ENCODE results near the gene HIBADH.
"Not testable (repeated sequence)": the region's sequence is repeated elsewhere in the genome, so short reads cannot be mapped to it uniquely, and the experiment has no call there.

Gene HIBADH

GRCh38 chr7:27689150-27689549 lies 26.5 kb upstream of the HIBADH start:
- Histone ChIP-seq H3K4me1 (ENCODE audit: insufficient read depth, low read length) (peaks cover 6% of the 10 kb centered on the region; the same call in 1 of the 2 replicates), H3K9me3 (ENCODE audit: control insufficient read depth, insufficient read depth, low read length) (no peaks in the 10 kb centered on the region), H3K36me3 (ENCODE audit: insufficient read depth, low read length) (no peaks in the 10 kb centered on the region), H3K9ac (ENCODE audit: low read depth, low read length) (no peak overlapping the region)

GRCh38 chr7:27688646-27689045 lies 26.0 kb upstream of the HIBADH start:
- Histone ChIP-seq H3K4me1 (ENCODE audit: insufficient read depth, low read length) (peaks cover 6% of the 10 kb centered on the region; the same call in 1 of the 2 replicates), H3K9ac (ENCODE audit: low read depth, low read length) (no peak overlapping the region)

DNA sequence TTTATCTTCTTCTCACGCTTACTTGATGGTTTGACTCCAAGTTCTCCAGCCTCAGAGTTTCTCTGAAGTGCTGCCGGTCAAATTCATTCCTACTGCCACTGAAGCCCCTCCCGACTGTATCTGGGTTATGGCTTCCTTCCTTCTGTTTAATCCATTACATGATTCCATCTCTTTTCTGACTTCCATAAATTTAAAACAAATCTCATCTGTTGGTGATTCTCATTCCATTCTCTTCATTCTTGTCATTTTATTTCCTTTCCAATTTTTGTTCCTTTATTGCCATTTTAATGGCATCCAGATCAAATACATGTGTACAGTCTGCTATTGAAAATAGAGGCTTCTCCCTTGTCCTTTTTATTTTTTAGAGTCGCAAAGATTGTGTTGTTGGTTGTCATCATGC lies 25.4 kb upstream of the HIBADH start:
- no peaks in the 10 kb centered on the region for H3K9me3 ChIP-seq (ENCODE audit: control insufficient read depth, insufficient read depth, low read length)
- H3K9ac ChIP-seq (ENCODE audit: low read depth, low read length) = no peak overlapping the region
- H3K36me3 ChIP-seq (ENCODE audit: insufficient read depth, low read length) = no peaks in the 10 kb centered on the region
- peaks cover 6% of the 10 kb centered on the region; the same call in 1 of the 2 replicates for H3K4me1 ChIP-seq (ENCODE audit: insufficient read depth, low read length)

More at GRCh38 chr7:27688646-27689045, 26.0 kb upstream of the HIBADH start:
- Histone ChIP-seq H3K9me3 (ENCODE audit: control insufficient read depth, insufficient read depth, low read length) (no peaks in the 10 kb centered on the region), H3K36me3 (ENCODE audit: insufficient read depth, low read length) (no peaks in the 10 kb centered on the region)

GRCh38 chr7:27686315-27686714 lies 23.6 kb upstream of the HIBADH start:
- Histone ChIP-seq H3K9ac (ENCODE audit: low read depth, low read length) (no peak overlapping the region), H3K4me1 (ENCODE audit: insufficient read depth, low read length) (peaks cover 6% of the 10 kb centered on the region; the same call in 1 of the 2 replicates), H3K9me3 (ENCODE audit: control insufficient read depth, insufficient read depth, low read length) (no peaks in the 10 kb centered on the region), H3K36me3 (ENCODE audit: insufficient read depth, low read length) (no peaks in the 10 kb centered on the region)

DNA sequence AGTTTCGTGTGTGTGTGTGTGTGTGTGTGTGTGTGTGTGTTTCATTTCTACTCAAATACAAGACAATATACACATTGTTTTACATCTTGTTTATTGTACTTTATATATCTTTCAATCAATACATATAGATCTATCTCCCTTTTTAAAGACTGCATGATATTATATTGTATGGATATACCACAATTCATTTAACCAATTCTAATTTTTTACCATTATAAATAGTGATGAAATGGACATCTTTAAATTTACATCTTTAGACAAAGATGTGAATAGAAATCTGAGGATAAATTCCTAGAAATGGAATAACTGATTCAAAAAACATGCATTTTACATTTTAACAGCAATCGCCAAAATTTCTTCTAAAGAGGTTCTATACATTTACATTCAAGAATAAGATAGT lies 23.2 kb upstream of the HIBADH start:
- peaks cover 6% of the 10 kb centered on the region; the same call in 1 of the 2 replicates for H3K4me1 ChIP-seq (ENCODE audit: insufficient read depth, low read length)
- no peaks in the 10 kb centered on the region for H3K36me3 ChIP-seq (ENCODE audit: insufficient read depth, low read length)
- no peaks in the 10 kb centered on the region for H3K9me3 ChIP-seq (ENCODE audit: control insufficient read depth, insufficient read depth, low read length)
- no peak overlapping the region for H3K9ac ChIP-seq (ENCODE audit: low read depth, low read length)

GRCh38 chr7:27685209-27685608 lies 22.5 kb upstream of the HIBADH start:
- H3K4me1 ChIP-seq (ENCODE audit: insufficient read depth, low read length) = peaks cover 6% of the 10 kb centered on the region; the same call in 1 of the 2 replicates
- H3K9me3 ChIP-seq (ENCODE audit: control insufficient read depth, insufficient read depth, low read length) = no peaks in the 10 kb centered on the region
- H3K36me3 ChIP-seq (ENCODE audit: insufficient read depth, low read length) = no peaks in the 10 kb centered on the region
- H3K9ac ChIP-seq (ENCODE audit: low read depth, low read length) = no peak overlapping the region

DNA sequence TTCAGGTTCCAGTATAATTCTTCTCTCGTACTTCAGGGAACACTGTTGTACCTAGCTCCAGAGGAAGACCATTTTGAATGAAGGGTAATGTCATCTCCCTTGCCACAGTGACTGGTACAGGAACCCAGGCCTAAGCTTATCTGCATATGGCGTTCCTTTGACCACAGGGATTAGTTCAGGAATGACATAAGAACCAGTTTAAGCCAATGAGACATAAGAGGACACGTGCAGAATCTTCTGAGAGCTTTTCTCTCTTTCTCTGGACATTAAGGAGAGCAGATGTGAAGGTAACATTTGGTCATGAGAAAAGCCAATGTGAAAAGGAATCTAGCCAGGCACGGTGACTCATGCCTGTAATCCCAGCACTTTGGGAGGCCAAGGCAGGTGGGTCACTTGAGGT lies 21.8 kb upstream of the HIBADH start:
- Histone ChIP-seq H3K9me3 (ENCODE audit: control insufficient read depth, insufficient read depth, low read length) (no peaks in the 10 kb centered on the region), H3K9ac (ENCODE audit: low read depth, low read length) (no peak overlapping the region), H3K4me1 (ENCODE audit: insufficient read depth, low read length) (no peaks in the 10 kb centered on the region), H3K36me3 (ENCODE audit: insufficient read depth, low read length) (no peaks in the 10 kb centered on the region)

- H3K4me1 ChIP-seq (ENCODE audit: insufficient read depth, low read length) = peaks cover 13% of the 10 kb centered on the region; the same call in 1 of the 2 replicates
- no peak overlapping the region for H3K9ac ChIP-seq (ENCODE audit: low read depth, low read length)
- H3K36me3 ChIP-seq (ENCODE audit: insufficient read depth, low read length) = no peaks in the 10 kb centered on the region
- H3K9me3 ChIP-seq (ENCODE audit: control insufficient read depth, insufficient read depth, low read length) = no peaks in the 10 kb centered on the region
Measured at GRCh38 chr7:27680610-27681009, 17.9 kb upstream of the HIBADH start.

DNA sequence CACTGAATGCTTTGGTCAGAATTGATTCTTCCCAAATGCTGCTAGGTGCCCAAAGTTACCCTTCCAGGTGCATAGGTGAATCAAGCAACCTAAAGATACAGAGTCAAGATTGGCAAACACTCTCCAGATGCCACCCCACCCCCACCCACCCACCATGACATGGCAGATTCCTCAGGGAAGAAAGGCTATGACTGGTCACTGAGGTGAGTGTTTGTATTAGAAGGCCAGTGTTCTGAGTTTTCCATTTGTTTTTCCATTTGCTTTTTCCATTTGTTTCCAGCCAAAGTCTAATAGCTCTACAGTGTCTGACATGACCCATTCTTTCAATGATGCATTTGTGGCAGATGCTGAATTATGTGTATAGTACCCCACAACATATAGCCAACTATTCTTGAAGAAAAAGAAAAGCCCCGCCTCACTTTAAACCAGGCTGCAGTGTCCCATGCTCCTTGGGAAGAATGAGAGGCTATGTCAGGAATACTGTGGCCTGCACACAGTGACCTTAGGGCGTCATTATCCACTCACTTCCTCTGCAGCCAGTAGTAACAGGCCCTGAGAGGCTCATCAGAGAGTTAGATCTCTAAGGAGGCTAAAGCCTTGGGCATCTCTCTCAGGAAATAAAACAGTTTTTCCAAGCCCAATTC lies 16.1 kb upstream of the HIBADH start:
- Histone ChIP-seq H3K36me3 (ENCODE audit: insufficient read depth, low read length) (no peaks in the 10 kb centered on the region), H3K9ac (ENCODE audit: low read depth, low read length) (no peak overlapping the region), H3K4me1 (ENCODE audit: insufficient read depth, low read length) (peaks cover 13% of the 10 kb centered on the region; the same call in 1 of the 2 replicates), H3K9me3 (ENCODE audit: control insufficient read depth, insufficient read depth, low read length) (no peaks in the 10 kb centered on the region)

GRCh38 chr7:27677912-27678612 lies 15.4 kb upstream of the HIBADH start:
- no peaks in the 10 kb centered on the region for H3K9me3 ChIP-seq (ENCODE audit: control insufficient read depth, insufficient read depth, low read length)
- H3K36me3 ChIP-seq (ENCODE audit: insufficient read depth, low read length) = no peaks in the 10 kb centered on the region
- H3K9ac ChIP-seq (ENCODE audit: low read depth, low read length) = no peak overlapping the region
- peaks cover 13% of the 10 kb centered on the region; the same call in 1 of the 2 replicates for H3K4me1 ChIP-seq (ENCODE audit: insufficient read depth, low read length)

DNA sequence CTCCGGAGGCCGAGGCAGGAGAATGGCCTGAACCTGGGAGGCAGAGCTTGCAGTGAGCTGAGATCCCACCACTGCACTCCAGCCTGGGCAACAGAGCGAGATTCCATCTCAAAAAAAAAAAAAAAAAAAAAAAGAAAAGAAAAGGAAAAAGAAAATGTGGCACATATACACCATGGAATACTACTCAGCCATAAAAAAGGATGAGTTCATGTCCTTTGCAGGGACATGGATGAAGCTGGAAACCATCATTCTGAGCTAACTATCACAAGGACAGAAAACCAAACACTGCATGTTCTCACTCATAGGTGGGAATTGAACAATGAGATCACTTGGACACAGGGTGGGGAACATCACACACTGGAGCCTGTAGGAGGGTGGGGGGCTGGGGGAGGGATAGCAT lies 11.4 kb upstream of the HIBADH start:
- not testable (repeated sequence) for H3K36me3 ChIP-seq (ENCODE audit: insufficient read depth, low read length); H3K9ac ChIP-seq (ENCODE audit: low read depth, low read length); H3K9me3 ChIP-seq (ENCODE audit: control insufficient read depth, insufficient read depth, low read length)
- peaks cover 13% of the 10 kb centered on the region; the same call in 1 of the 2 replicates for H3K4me1 ChIP-seq (ENCODE audit: insufficient read depth, low read length)

DNA sequence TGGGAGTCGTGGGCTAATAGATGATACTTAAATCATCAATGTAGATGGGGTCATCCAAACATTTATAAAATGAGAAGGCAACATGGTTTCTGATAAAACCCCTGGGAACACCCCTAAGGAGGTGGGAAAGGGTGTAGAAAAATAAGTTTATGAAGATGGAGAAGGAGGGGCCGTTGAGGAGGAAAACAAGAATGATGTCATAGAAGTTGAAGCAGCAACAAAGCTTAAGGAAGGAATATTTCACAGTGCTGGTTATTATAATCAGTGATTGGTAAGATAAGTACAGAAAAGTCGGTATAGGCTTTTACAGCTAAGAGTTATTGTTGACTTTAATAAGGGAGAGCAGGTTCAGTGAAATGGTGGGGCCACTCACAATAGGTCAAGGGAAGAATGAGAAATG lies 9.0 kb upstream of the HIBADH start:
- H3K9me3 ChIP-seq (ENCODE audit: control insufficient read depth, insufficient read depth, low read length) = no peaks in the 10 kb centered on the region
- no peak overlapping the region for H3K9ac ChIP-seq (ENCODE audit: low read depth, low read length)
- H3K36me3 ChIP-seq (ENCODE audit: insufficient read depth, low read length) = no peaks in the 10 kb centered on the region

DNA sequence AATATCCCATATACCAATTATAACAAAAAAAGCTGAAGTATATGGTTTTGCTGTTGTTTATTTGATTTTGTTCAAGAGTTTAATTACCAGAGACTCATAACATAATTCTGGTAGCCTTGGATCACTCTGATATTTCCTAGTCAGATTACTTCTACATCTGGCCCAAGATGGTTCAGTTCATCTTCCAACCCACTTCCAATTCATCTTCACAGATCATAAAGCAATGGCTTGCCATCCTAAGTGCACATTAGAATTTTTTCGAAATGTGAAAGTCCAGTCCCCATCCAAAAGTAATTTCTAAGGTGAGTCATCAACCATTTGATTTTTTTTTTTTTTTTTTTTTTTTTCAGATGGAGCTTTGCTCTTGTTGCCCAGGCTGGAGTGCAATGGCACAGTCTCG lies 8.0 kb upstream of the HIBADH start:
- no peaks in the 10 kb centered on the region for H3K36me3 ChIP-seq (ENCODE audit: insufficient read depth, low read length)
- H3K4me1 ChIP-seq (ENCODE audit: insufficient read depth, low read length) = no peaks in the 10 kb centered on the region
- H3K9ac ChIP-seq (ENCODE audit: low read depth, low read length) = no peak overlapping the region
- no peaks in the 10 kb centered on the region for H3K9me3 ChIP-seq (ENCODE audit: control insufficient read depth, insufficient read depth, low read length)

More for the DNA sequence above, 9.0 kb upstream of the HIBADH start:
- no peaks in the 10 kb centered on the region for H3K4me1 ChIP-seq (ENCODE audit: insufficient read depth, low read length)

DNA sequence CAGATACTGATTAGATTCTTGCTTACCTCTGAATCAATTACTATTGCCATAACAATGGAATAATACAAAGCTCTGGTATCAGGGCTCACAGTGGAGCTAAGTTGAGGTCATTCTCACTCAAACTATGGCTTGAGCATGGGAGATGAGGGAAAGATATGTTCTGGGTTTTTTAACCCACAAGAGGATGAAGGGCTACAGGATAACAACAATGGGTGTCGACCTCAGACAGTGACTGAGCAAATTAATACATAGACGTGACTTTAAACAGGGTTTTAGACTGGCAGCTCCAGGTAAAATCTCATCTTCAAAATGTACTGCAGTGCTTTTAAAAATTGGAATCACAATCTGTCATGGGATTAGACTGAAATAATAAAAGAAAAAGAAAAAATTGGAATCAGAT lies 7.5 kb upstream of the HIBADH start:
- H3K9ac ChIP-seq (ENCODE audit: low read depth, low read length) = no peak overlapping the region
- H3K36me3 ChIP-seq (ENCODE audit: insufficient read depth, low read length) = no peaks in the 10 kb centered on the region
- no peaks in the 10 kb centered on the region for H3K9me3 ChIP-seq (ENCODE audit: control insufficient read depth, insufficient read depth, low read length)

GRCh38 chr7:27665531-27665930 lies 2.8 kb upstream of the HIBADH start:
- Histone ChIP-seq H3K36me3 (ENCODE audit: insufficient read depth, low read length) (no peaks in the 10 kb centered on the region), H3K4me1 (ENCODE audit: insufficient read depth, low read length) (no peaks in the 10 kb centered on the region), H3K9ac (ENCODE audit: low read depth, low read length) (no peak overlapping the region), H3K9me3 (ENCODE audit: control insufficient read depth, insufficient read depth, low read length) (no peaks in the 10 kb centered on the region)

More for the DNA sequence above, 7.5 kb upstream of the HIBADH start:
- H3K4me1 ChIP-seq (ENCODE audit: insufficient read depth, low read length) = no peaks in the 10 kb centered on the region
